ENCODE data around the gene CLTCL1.

- no peak for TF ChIP-seq MAX (IDR thresholded peaks at IDR 0.05)
- no peak for TF ChIP-seq EGR1 (IDR thresholded peaks at IDR 0.05; ENCODE audit: low read depth in 2 of 2)
- no peak for TF ChIP-seq TAF1 (conservative IDR thresholded peaks at IDR 0.05)
- no peak for TF ChIP-seq CTCF (IDR thresholded peaks at IDR 0.05; ENCODE audit: low read depth, low read length, missing input control)
- no peak for TF ChIP-seq RAD21 (IDR thresholded peaks at IDR 0.05)
- TF ChIP-seq REST (IDR thresholded peaks at IDR 0.05): no peak
- TF ChIP-seq YY1 (IDR thresholded peaks at IDR 0.05): no peak
- TF ChIP-seq FOXA1 (IDR thresholded peaks at IDR 0.05): no peak
- no peak for TF ChIP-seq SP1 (IDR thresholded peaks at IDR 0.05)
Observed at GRCh38 chr22:19139974-19140373, 151.5 kb downstream of the CLTCL1 start.

Data from liver (tissue), 3 donors.